Peyer's patch (tissue), 4 donors: ENCODE measurements around the gene MAML3.

Experiments
- POLR2A ChIP-seq, 2 donors: fragments of 450-650 bp; IDR thresholded peaks; one replicate each; pipeline ENCODE4 v1.5.1; 2017; ENCODE audit warnings: antibody characterized with exemption in 2 of 2, mild to moderate bottlenecking in 2 of 2, moderate library complexity in 2 of 2
- TF ChIP-seq, protein P1 (sequence below), 6 experiments: fragments of 450-650 bp in 4 of 6; fragments of 200-600 bp in 2 of 6; sonication (generic) in 1 of 6; IDR thresholded peaks; one replicate each; pipeline ENCODE4 v1.5.1; 2017 to 2019; ENCODE audit warnings: antibody characterized with exemption in 6 of 6, mild to moderate bottlenecking in 3 of 6, moderate library complexity in 1 of 6

DNA sequence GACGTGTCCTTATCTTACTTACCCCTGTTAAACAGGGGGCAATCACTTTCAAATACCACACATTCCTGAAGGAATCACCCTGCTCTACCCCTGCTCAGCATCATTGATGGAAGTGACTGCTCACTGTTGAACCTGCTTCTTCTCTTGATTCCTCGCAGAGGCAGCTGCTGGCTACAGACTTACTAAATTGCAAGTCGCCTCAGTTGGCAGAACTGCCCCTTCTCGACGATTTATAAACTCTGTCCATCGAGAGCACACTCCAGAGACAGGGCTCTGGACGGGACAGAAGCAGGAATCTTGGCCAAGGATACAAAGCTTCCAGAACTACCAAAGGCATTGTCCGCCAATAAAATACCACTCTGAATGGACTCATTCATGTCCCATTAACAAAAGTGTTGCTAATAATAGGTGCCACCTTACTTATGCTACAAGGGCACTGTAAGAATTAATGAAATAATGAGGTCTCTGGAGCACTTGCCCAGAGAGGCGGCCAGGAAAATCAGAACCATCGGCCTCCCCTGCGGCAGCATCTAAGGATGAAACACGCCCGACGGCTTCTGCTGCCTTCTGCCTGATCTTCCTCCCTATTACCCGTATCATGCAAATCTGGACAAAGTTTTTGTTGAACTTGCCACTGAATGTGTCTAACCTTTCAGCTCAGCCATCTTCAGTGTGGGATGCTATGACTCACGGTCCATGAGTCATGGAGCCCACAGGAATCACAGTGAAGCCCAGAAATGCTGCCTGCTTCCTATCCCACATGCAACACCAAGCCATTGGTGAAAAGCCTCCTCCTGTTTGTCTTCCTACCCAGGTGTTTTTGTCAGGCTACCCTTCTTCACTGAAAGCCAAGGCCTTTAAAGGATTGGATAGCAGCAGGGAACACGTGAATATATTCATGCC is 164.9 kb downstream of the MAML3 start:
- TF ChIP-seq, protein P1, sequence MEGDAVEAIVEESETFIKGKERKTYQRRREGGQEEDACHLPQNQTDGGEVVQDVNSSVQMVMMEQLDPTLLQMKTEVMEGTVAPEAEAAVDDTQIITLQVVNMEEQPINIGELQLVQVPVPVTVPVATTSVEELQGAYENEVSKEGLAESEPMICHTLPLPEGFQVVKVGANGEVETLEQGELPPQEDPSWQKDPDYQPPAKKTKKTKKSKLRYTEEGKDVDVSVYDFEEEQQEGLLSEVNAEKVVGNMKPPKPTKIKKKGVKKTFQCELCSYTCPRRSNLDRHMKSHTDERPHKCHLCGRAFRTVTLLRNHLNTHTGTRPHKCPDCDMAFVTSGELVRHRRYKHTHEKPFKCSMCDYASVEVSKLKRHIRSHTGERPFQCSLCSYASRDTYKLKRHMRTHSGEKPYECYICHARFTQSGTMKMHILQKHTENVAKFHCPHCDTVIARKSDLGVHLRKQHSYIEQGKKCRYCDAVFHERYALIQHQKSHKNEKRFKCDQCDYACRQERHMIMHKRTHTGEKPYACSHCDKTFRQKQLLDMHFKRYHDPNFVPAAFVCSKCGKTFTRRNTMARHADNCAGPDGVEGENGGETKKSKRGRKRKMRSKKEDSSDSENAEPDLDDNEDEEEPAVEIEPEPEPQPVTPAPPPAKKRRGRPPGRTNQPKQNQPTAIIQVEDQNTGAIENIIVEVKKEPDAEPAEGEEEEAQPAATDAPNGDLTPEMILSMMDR (IDR thresholded peaks at IDR 0.05) = no peak
- TF ChIP-seq POLR2A (IDR thresholded peaks at IDR 0.05) = no peak
